HPDE6-E6E7 (cell line): ENCODE data around the gene USP21.

ENCODE experiments used
- DNase-seq: peaks from one replicate; pipeline ENCODE4 v3.0.0; 2011; ENCODE audit warnings: missing footprints; ENCODE audit errors: extremely low spot score

USP21 gene

GRCh38 chr1:161193561-161194235 is 34.4 kb downstream of the USP21 start:
- no peak for DNase-seq

DNA sequence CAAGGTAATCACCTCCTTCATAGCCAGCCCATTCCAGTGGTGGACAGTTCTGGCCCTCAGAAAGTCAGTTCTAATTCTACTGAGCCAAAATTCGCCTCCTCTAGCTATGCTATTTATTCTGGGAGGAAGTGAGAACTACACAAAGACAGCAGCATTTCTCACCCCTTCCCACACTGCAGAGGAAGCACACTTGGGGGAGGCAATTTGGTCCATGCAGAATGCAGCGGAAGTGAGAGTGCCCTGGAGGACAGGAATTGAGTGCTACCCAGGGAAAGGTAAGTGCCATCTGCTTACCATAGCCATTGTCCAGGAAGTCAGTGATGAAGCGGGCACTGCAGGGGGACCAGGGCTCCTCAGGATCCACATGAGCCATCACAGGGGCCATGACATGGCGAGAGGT is 35.9 kb downstream of the USP21 start:
- no peak for DNase-seq

GRCh38 chr1:161196111-161196510 is 36.8 kb downstream of the USP21 start:
- DNase-seq, result no peak

GRCh38 chr1:161196521-161197451 is 37.5 kb downstream of the USP21 start:
- DNase-seq, result no peak

DNA sequence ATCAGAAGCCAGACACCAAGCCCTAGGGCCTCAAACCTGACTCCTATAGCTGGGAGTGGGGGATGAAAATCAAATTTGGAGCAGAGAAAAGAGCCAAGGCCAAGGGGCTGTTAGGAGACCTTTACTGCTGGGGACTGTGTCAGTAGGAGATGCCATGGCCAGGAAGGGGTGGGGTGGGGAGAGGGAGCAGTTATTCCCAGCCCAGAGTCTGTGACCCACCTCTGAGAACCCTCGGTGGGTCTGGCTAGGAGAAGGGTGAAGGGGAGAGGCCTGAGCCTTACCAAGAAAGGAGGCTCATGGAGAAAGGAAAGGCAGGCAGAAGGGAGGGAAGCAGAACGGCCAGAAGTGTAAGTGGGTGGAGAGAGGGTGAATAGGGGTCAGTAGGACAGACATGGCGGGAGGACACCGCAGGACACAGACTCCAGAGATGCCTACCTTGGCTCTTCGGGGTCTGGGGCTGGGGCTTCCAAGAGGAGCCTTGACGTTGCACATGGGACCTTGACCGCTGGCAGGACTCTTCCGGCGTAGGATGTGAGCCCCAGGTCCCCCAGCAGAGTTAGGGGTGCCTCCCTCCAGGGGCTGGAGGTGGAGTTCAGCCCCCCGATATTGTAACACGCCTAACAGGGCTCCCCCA is 38.4 kb downstream of the USP21 start:
- DNase-seq, result no peak

DNA sequence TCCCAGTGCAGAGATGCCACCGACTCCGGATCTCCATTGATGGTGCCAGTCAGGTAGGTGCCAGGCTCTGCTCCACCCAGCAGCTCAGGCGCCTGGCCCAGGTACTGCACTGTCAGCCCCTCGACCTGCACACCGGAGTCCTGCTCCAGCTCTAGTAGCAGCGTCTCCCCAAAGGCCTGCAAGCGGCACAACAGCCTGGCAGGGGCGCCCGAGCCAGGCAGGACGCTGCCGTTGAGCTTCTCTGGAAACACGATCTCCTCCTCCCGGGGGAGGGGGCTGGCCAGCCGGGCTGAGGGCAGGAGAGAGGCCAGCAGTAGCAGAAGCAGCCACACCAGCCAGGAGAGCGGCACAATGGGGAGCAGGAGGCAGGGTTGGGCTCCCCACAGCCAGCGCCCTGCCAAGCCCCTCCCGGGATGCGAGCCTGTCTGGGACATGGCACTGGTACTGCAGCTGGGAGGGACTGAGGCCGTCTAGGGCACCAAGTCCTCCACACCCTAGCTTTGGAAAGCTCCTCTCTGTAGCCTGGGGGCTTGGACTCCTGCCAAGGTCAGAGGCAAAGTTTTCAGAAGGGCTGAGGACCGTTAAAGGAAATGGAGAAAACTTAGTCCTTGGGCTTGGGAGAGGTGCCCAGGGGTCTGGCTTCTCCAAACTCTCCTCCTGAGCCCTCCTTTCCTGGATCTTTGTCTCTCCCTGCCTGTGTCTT is 39.0 kb downstream of the USP21 start:
- no peak for DNase-seq

- DNase-seq, result no peak
Measured at GRCh38 chr1:161198897-161199431, 39.7 kb downstream of the USP21 start, which contains the start of gene ADAMTS4. ADAMTS4 (minus strand) TSS chr1:161199054; CDS start chr1:161198627, 427 bp downstream.

DNA sequence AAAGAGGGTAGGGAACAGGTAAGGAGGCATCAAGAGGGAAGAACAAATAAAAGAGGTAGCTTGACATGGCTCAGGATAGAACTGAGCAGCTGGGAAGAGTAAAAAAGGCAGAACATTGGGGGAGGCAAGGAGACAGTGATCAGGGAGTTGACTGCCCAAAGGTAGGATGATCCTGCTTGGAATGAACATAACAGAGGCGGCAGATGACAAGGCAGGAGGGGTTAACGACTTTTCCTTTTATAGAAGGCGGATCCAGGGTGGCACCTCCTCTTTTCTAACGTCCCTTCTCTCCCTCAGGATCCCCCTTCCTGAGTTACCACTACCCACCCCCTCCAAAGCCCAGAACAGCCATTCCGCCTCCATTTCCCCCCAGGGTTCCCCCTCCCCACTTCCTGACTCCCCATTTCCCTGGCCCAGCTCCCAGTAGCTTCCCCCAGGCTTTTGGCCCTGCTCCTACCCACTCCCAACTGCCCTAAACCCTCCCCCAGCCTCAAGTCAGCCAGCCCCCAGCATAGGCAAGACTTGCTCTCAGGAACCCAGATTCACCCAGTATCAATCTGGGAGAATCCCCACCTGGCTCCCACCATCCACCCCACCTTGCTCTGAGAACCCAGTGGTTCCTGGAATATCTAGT is 40.3 kb downstream of the USP21 start:
- DNase-seq, result no peak

DNA sequence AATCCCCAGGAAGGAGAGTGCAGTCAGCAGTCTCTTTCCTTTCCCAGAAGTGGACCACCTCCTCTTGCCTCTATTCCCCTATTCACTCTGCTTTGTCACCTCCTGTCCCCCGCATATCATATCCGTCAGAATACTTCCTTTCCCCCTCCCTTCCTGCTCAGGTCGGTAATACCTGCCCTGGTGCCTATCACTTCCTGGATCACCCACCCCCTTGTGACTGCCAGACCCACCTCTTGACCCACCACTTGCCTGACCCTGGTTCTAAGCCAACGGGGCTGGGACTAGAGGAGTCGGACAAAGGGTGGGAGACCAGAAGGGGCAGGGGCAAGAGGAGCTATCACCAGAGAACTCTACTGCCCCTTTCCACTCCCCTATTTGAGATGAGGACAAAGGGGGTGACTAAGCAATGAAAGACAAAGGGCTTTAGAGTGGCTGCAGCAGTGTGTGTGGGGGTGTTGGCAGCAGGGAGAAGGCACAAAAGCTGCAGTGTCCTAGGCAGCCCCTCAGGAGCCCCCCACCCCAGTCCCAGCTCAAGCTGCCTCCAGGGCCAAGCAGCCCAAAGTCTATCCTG is 41.2 kb downstream of the USP21 start:
- DNase-seq, result no peak

DNA sequence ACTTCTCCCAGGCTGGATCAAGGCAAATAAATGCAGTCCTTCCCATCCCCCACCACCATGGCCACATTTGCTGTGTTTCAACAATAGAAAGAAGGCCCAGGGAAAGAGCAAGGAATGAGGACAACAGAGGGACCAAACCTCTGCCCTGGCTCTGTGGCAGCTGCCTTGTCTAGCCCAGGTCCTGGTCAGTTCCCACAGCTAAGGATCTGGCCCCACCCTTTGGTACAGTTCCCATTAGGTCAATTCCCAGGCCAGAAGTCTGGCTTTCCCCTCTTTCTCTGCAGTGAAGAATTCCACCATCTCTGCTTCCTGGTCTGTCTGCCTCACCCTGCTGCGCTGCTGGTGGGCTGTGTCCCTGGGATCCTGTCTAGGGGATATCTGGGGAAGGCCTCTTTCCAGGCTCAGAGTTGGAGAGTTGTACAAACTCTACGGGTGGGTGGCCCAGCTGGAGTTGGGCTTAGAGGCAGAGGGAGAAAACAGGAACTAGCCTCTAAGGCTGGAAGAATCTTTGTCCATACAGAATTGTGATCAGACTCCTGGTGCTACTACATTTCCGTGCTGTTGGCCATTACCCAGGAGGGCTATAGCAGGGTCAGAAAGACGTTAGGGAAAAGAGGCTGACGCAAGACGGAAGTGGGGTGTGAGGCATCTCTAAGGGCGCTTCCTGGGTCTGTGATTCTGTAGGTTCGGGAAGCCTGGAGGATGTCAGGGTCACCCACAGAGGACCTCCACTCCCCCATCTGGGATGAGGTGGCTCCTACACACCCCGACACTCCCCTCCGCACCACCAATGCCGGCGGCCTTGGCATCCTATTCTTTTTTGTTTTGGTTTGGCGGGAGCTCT is 41.9 kb downstream of the USP21 start:
- DNase-seq, result no peak

DNA sequence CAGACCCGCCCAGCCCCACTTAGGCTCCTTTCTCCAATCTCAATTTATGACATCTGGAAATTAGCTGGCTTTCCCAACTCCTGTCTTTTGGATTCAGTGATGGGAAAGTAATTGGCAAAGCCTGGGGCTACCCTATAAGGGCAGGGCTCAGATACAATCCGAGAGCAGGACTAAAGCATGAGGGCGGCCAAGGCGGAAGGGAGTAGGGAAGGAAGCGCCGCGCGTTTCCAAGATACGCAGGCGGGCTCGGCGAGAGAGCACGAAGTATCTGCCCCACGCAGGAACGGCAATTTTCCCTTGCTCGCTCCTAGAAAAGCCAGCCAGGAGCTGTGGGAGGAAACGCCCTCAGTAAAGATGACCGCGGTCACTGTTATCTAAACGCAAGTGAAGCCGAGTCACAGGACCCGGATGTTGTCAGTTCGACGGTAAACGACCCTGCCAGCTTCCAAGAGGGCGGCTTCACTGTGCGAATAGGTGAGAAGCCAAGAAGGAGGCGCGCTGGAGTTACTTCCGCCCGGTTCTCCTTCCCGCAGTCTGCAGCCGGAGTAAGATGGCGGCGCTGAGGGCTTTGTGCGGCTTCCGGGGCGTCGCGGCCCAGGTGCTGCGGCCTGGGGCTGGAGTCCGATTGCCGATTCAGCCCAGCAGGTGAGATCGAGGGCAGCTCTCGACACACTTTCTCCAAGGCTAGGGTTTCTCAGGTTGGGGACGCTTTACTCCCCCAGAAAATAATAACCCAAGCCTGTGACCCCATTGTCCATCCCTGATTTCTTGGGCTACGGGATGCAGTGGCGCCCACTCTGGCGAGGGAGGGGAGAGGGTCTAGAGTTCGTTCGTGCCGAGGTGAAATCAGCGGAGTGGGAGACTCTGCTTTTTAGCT is 42.8 kb downstream of the USP21 start, which contains the start of gene NDUFS2:
Gene NDUFS2 (plus strand): TSS at position 532 of the 877 bp plus-strand sequence. CDS start 19 bp downstream, at position 551.
- DNase-seq, result peak; percentile 88

GRCh38 chr1:161206411-161207140 is 47.3 kb downstream of the USP21 start:
- DNase-seq, result no peak

- DNase-seq, result no peak
Measured at GRCh38 chr1:161207173-161207572, 47.9 kb downstream of the USP21 start.

- DNase-seq, result peak; percentile 89
Measured at GRCh38 chr1:161209790-161210409, 50.6 kb downstream of the USP21 start.

- DNase-seq, result no peak
Measured at GRCh38 chr1:161214369-161214768, 55.1 kb downstream of the USP21 start.

DNA sequence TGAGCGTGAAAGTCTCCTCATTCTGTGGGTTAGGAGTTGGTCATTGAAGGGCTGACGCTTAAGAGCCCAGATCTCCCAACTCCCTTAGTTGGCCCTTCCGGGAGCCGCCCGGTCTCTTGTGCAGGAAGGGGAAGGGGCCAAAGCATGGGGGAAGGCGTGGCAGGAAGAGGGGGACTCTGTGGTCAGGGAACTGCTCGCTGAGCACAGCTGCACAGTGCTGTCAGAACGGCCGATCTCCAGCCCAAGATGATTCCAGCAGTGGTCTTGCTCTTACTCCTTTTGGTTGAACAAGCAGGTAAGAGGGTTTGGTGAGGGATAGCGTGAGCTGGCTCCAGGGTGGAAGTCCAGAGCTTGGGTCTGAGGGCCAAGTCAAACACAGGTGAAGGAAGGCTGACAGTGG is 55.8 kb downstream of the USP21 start, which contains the start of gene FCER1G:
Gene FCER1G (plus strand): TSS at position 220 of the 400 bp plus-strand sequence. CDS start 27 bp downstream, at position 247.
- no peak for DNase-seq
